Stimulated activated CD8-positive, alpha-beta memory T cell treated with anti-CD3 and anti-CD28 coated beads, Interleukin-7, amount 100 ng/mL, for 24 hours (primary cell): Measurements from ENCODE around the gene TXNDC2.

Experiments
- DNase-seq: peaks from one replicate; pipeline ENCODE4 v3.0.0-alpha.2; 2020; ENCODE audit warnings: low read depth

Gene TXNDC2

GRCh38 chr18:9933865-9934264, 48.1 kb downstream of the TXNDC2 start:
- no peak for DNase-seq

GRCh38 chr18:9934274-9934673, 48.5 kb downstream of the TXNDC2 start:
- DNase-seq: no peak
